ENCODE data around the gene PRKAR2A.
A peak's percentile ranks its signal among the peaks of the same experiment; 100 is the strongest.

The PRKAR2A gene

DNA sequence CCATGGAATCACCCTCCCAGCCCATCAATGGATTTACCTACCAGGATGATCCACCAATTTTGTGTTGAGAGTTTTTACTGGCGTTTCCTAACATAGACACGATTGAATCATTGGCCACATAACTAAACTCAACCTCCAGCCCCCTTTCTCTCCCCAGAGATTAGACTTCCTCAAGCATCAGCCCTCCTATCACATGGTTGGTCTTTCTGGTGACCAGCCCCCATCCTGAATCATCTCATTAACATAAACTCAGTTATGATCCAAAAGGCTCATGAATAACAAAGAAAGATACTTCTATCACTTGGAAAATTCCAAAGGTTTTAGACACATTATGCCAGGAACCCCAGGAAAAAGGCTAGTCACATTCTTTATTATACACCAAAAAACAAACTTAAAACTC, 21.2 kb downstream of the PRKAR2A start:
- Histone ChIP-seq H3K27me3 (ENCODE audit: insufficient read depth, poor library complexity, severe bottlenecking) (no peaks in the 10 kb centered on the region), H3K27ac (replicated peaks) (no peak overlapping the region), H3K4me3 (replicated peaks; ENCODE audit: insufficient read depth, low read length) (no peak overlapping the region)
- no peak for DNase-seq (ENCODE audit: low read depth in 1 of 2, low spot score in 1 of 2)
- TF ChIP-seq, protein P1, sequence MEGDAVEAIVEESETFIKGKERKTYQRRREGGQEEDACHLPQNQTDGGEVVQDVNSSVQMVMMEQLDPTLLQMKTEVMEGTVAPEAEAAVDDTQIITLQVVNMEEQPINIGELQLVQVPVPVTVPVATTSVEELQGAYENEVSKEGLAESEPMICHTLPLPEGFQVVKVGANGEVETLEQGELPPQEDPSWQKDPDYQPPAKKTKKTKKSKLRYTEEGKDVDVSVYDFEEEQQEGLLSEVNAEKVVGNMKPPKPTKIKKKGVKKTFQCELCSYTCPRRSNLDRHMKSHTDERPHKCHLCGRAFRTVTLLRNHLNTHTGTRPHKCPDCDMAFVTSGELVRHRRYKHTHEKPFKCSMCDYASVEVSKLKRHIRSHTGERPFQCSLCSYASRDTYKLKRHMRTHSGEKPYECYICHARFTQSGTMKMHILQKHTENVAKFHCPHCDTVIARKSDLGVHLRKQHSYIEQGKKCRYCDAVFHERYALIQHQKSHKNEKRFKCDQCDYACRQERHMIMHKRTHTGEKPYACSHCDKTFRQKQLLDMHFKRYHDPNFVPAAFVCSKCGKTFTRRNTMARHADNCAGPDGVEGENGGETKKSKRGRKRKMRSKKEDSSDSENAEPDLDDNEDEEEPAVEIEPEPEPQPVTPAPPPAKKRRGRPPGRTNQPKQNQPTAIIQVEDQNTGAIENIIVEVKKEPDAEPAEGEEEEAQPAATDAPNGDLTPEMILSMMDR (IDR thresholded peaks at IDR 0.05; ENCODE audit: insufficient read depth, low read length) = no peak
- TF ChIP-seq SPI1 (IDR thresholded peaks at IDR 0.05; ENCODE audit: borderline replicate concordance, low read depth) = no peak
- TF ChIP-seq REST (IDR thresholded peaks at IDR 0.05; ENCODE audit: insufficient replicate concordance, low read depth) = no peak
- TF ChIP-seq GABPA (IDR thresholded peaks at IDR 0.05; ENCODE audit: low read depth) = no peak
- no peak for TF ChIP-seq POLR2AphosphoS5 (IDR thresholded peaks at IDR 0.05; ENCODE audit: low read depth)

DNA sequence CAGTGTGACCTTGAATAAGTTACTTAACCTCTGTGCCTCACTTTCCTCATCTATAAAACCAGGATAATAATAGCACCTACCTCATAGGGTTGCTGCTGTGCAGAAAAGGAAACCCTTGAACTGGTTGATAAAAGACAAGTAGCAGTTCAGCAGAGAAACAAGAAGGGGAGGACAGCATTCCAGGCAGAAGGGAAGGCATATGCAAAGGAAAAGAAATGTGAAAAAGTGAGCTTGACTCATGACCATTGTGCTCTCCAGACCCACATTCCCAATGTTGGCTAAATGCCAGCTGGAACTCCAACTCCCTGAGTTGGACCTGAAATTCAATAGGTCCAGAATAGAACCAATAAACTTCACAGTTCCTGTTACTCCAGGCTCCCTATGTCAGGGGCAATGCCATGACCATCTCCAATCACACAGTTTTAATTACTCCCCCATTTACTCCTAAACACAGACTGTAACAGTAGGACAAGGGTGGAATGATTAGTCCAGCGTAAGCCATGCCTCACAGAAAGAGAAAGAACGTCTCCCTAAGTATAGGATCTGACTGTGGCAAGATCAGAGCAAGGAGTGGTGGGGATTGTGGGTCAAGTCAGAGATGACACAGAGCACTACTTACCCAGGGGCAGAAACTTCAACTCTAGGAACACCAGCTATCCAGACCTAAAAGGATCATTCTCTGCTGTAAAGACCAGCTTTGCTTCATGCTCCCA, 26.9 kb downstream of the PRKAR2A start:
- Histone ChIP-seq H3K27me3 (ENCODE audit: insufficient read depth, poor library complexity, severe bottlenecking) (no peaks in the 10 kb centered on the region), H3K4me3 (replicated peaks; ENCODE audit: insufficient read depth, low read length) (no peak overlapping the region), H3K27ac (replicated peaks) (no peak overlapping the region)
- DNase-seq (ENCODE audit: low read depth in 1 of 2, low spot score in 1 of 2) = no peak
- TF ChIP-seq POLR2AphosphoS5 (IDR thresholded peaks at IDR 0.05; ENCODE audit: low read depth) = no peak
- TF ChIP-seq, protein P1 (IDR thresholded peaks at IDR 0.05; ENCODE audit: insufficient read depth, low read length) = no peak
- no peak for TF ChIP-seq GABPA (IDR thresholded peaks at IDR 0.05; ENCODE audit: low read depth)
- no peak for TF ChIP-seq REST (IDR thresholded peaks at IDR 0.05; ENCODE audit: insufficient replicate concordance, low read depth)
- TF ChIP-seq SPI1 (IDR thresholded peaks at IDR 0.05; ENCODE audit: borderline replicate concordance, low read depth) = no peak

DNA sequence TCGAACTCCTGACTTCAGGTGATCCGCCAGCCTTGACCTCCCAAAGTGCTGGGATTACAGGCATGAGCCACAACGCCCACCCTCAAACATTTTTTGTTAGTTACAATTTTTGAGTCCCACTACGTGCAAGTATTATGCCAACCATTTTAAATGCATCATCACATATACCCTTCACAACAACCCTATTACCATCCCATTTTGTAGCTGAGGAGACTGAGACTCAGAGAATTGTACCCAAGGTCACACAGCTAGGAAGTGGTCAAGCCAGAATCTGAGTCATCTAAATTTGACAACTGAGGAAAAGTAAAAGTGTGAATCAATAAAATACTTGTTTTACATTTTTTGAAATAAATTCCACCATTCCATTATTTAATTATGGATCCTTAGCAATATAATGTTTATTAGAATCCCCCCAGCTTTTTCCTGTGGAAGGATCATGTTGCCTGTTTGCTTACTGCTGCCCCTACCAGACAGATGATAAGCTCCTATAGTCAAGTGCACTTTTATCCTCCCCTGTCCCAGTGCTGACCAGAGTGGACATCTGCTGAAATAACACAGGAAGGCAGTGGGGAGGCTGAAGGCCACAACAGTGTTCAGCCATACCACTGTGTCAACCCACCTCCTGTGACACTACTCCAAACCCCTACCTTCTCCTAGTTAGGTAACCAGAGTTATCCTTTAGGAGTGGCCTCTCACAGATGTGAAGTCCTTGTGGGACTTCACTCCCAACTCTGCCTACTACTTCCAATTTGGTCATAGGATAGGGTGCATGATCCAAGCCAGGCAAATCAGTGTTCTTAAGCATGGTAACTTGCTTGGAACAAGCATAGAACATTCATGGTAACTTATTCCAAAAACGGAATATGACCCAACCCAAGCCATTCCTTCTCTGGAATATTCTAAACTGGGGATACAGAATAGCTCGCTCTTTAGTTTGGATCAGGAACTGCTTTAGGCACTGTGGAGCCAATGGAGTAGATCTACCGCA, 28.1 kb downstream of the PRKAR2A start:
- TF ChIP-seq GABPA (IDR thresholded peaks at IDR 0.05; ENCODE audit: low read depth) (no peak), POLR2AphosphoS5 (IDR thresholded peaks at IDR 0.05; ENCODE audit: low read depth) (no peak)
- DNase-seq (ENCODE audit: low read depth in 1 of 2, low spot score in 1 of 2) = no peak
- no peak overlapping the region for H3K27ac ChIP-seq (replicated peaks)
- H3K27me3 ChIP-seq (ENCODE audit: insufficient read depth, poor library complexity, severe bottlenecking) = no peaks in the 10 kb centered on the region
- H3K4me3 ChIP-seq (replicated peaks; ENCODE audit: insufficient read depth, low read length) = no peak overlapping the region

DNA sequence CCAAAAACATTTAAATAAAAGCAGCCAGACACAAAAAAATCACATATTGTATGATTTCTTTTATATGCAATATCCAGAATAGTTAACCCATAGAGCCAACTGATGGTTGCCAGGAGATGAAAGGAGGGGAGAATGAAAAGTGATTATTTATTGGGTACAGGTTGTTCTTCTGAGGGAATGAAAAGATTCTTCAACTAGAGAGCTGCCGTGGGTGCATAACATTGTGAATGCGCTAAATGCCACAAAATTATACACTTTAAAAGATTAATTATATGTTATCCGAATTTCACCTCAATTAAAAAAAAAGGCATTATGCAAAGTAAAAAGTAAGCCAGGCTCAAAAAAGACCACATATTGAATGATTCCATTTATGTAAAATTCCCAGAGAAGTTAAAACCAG, 36.1 kb downstream of the PRKAR2A start:
- Histone ChIP-seq H3K27me3 (ENCODE audit: insufficient read depth, poor library complexity, severe bottlenecking) (no peaks in the 10 kb centered on the region), H3K4me3 (replicated peaks; ENCODE audit: insufficient read depth, low read length) (no peak overlapping the region), H3K27ac (replicated peaks) (peak overlapping the region; percentile 82)
- no peak for DNase-seq (ENCODE audit: low read depth in 1 of 2, low spot score in 1 of 2)
- TF ChIP-seq GABPA (IDR thresholded peaks at IDR 0.05; ENCODE audit: low read depth) (no peak), POLR2AphosphoS5 (IDR thresholded peaks at IDR 0.05; ENCODE audit: low read depth) (no peak), SPI1 (IDR thresholded peaks at IDR 0.05; ENCODE audit: borderline replicate concordance, low read depth) (no peak), REST (IDR thresholded peaks at IDR 0.05; ENCODE audit: insufficient replicate concordance, low read depth) (no peak)
